Prostate gland (tissue), 2 donors: Measurements from ENCODE around the gene NPC1L1. TPM values are rescaled to one million over a fixed set of nuclear protein-coding genes. Genes with fewer than 3 reads are reported as not detected.

Experiments used
- DNase-seq: peaks from one replicate; pipeline ENCODE4 v3.0.0-alpha.2; 2019; ENCODE audit warnings: low spot score
- H3K27ac ChIP-seq, 2 donors: fragments of 200-600 bp; sonication (generic); 2 replicates each; pipeline ENCODE4 v1.5.1; 2017 to 2019
- H3K27me3 ChIP-seq: fragments of 200-600 bp; sonication (generic); replicated peaks from 2 replicates; pipeline ENCODE4 v1.5.1; 2019; ENCODE audit not compliant: insufficient read depth
- H3K36me3 ChIP-seq, 2 donors: fragments of 200-600 bp; sonication (generic); 1 replicate in 1 of 2; 2 replicates in 1 of 2; pipeline versions ENCODE4 v1.5.1 to v1.8.1; 2017 to 2019
- H3K4me1 ChIP-seq: fragments of 200-600 bp; sonication (generic); replicated peaks from 2 replicates; pipeline ENCODE4 v1.5.1; 2019
- H3K4me3 ChIP-seq, 2 donors: fragments of 200-600 bp; sonication (generic); 2 replicates each; pipeline ENCODE4 v1.5.1; 2017 to 2019
- H3K9me3 ChIP-seq: fragments of 200-600 bp; sonication (generic); 2 replicates; pipeline ENCODE4 v1.5.1; 2017
- CTCF ChIP-seq, 4 experiments: fragments of 200-600 bp in 2 of 4; fragments of 450-650 bp in 2 of 4; sonication (generic) in 2 of 4; IDR thresholded peaks; 1 replicate in 3 of 4; 2 replicates in 1 of 4; pipeline ENCODE4 v1.5.1; 2016 to 2019; ENCODE audit warnings: antibody characterized with exemption in 4 of 4, mild to moderate bottlenecking in 2 of 4, moderate library complexity in 2 of 4
- POLR2A ChIP-seq: fragments of 450-650 bp; IDR thresholded peaks from one replicate; pipeline ENCODE4 v1.6.1; 2016; ENCODE audit warnings: antibody characterized with exemption, mild to moderate bottlenecking
- POLR2AphosphoS5 ChIP-seq: sonication (generic); formaldehyde crosslinking; IDR thresholded peaks from one replicate; pipeline ENCODE4 v1.6.1; 2017; ENCODE audit warnings: antibody characterized with exemption
- WGBS: methylation state at CpG from one replicate; pipeline ENCODE4 v1.1.5; 2018; 5-methylcytosine and 5-hydroxymethylcytosine counted together
- intact Hi-C: fragments of 100-400 bp; cut with DNase I; formaldehyde crosslinking; loops from one replicate; pipeline ENCODE4 v1.14.2; 2022
- total RNA-seq, 2 donors: library from RNA; depleted of rRNA; stranded (reverse); fragments of >200 nt; gene quantifications; one replicate each; pipeline ENCODE4 v1.1.0, GENCODE V29; 2016

Gene NPC1L1
- total RNA-seq, 2 donors from 2014 or later: 0.11 to 0.23 TPM

- DNase-seq: no peak
- intact Hi-C loops: no loop called here
- H3K27ac ChIP-seq: no peak overlapping the region
- H3K9me3 ChIP-seq: no peaks in the 10 kb centered on the region
- H3K27me3 ChIP-seq: no peaks in the 10 kb centered on the region
- no peaks in the 10 kb centered on the region for H3K4me1 ChIP-seq
- H3K4me3 ChIP-seq: no peak overlapping the region
- H3K36me3 ChIP-seq: no peaks in the 10 kb centered on the region
- TF ChIP-seq POLR2A: no peak
- TF ChIP-seq POLR2AphosphoS5: no peak
- TF ChIP-seq CTCF (IDR thresholded peaks at IDR 0.05): no peak
- 73% methylated on average over 10 of the region's 10 CpGs for WGBS
These were observed 25.4 kb downstream of the NPC1L1 start for GRCh38 chr7:44515590-44516268.

- TF ChIP-seq CTCF (IDR thresholded peaks at IDR 0.05) (no peak), POLR2AphosphoS5 (no peak), POLR2A (no peak)
- no peak for DNase-seq
- no peaks in the 10 kb centered on the region for H3K27me3 ChIP-seq
- H3K9me3 ChIP-seq: no peaks in the 10 kb centered on the region
- 91% methylated on average over 7 of the region's 7 CpGs for WGBS
- intact Hi-C loops: no loop called here
- H3K4me1 ChIP-seq: no peaks in the 10 kb centered on the region
- H3K4me3 ChIP-seq: no peak overlapping the region
- no peaks in the 10 kb centered on the region for H3K36me3 ChIP-seq
- no peak overlapping the region for H3K27ac ChIP-seq
These were observed 28.4 kb downstream of the NPC1L1 start for GRCh38 chr7:44512736-44513135.

GRCh38 chr7:44511863-44512468 is 29.2 kb downstream of the NPC1L1 start:
- H3K27me3 ChIP-seq: no peaks in the 10 kb centered on the region
- 55% methylated on average over 4 of the region's 4 CpGs for WGBS
- H3K9me3 ChIP-seq: no peaks in the 10 kb centered on the region
- no peak overlapping the region for H3K4me3 ChIP-seq
- no peaks in the 10 kb centered on the region for H3K4me1 ChIP-seq
- no peak overlapping the region for H3K27ac ChIP-seq
- no peaks in the 10 kb centered on the region for H3K36me3 ChIP-seq
- intact Hi-C loops: no loop called here
- DNase-seq: no peak
- no peak for TF ChIP-seq POLR2A
- TF ChIP-seq POLR2AphosphoS5: no peak
- no peak for TF ChIP-seq CTCF (IDR thresholded peaks at IDR 0.05)

- intact Hi-C loops: no loop called here
- WGBS: 83% methylated on average over 1 of the region's 1 CpG
- no peaks in the 10 kb centered on the region for H3K4me1 ChIP-seq
These were observed 29.9 kb downstream of the NPC1L1 start for GRCh38 chr7:44511236-44511635.

More at GRCh38 chr7:44511236-44511635, 29.9 kb downstream of the NPC1L1 start:
- Histone ChIP-seq H3K27me3 (no peaks in the 10 kb centered on the region), H3K9me3 (no peaks in the 10 kb centered on the region), H3K27ac (no peak overlapping the region), H3K4me3 (no peak overlapping the region), H3K36me3 (no peaks in the 10 kb centered on the region)
- DNase-seq: no peak
- no peak for TF ChIP-seq CTCF (IDR thresholded peaks at IDR 0.05)
